Measurements from ENCODE around the gene RBP3. TPM values are rescaled to one million over a fixed set of nuclear protein-coding genes. Genes with fewer than 3 reads are reported as not detected.

The RBP3 gene
- total RNA-seq, 1 donor from 2014 or later, result not detected

DNA sequence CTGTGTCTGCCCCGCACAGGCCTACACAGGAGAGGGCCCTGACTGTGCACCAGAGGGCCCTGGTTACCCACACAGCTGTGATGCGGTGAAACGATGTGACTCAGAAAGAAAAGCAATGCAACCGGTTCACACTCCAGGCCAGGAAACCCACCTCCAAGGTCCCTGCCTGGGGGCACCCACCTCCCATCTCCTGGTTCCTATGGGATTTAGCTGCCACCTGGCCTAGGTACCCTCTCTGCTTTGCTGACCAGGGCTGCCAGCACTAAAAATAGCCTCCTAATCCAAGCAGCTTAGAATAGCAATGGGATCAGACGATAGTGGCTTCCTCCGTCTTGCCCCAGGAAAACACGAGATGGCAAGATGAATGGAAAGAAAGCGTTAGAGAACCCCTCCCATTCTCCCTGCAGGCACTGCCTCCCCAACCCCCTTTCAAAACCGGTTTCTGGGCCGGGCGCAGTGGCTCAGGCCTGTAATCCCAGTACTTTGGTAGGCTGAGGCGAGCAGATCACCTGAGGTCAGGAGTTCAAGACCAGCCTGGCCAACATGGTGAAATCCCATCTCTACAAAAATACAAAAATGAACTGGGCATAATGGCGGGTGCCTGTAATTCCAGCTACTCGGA is 12.4 kb downstream of the RBP3 start:
- no peak for DNase-seq (ENCODE audit: low read depth)
- H3K36me3 ChIP-seq (ENCODE audit: control insufficient read depth, insufficient read depth, low read length), result no peaks in the 10 kb centered on the region
- TF ChIP-seq, protein P1, sequence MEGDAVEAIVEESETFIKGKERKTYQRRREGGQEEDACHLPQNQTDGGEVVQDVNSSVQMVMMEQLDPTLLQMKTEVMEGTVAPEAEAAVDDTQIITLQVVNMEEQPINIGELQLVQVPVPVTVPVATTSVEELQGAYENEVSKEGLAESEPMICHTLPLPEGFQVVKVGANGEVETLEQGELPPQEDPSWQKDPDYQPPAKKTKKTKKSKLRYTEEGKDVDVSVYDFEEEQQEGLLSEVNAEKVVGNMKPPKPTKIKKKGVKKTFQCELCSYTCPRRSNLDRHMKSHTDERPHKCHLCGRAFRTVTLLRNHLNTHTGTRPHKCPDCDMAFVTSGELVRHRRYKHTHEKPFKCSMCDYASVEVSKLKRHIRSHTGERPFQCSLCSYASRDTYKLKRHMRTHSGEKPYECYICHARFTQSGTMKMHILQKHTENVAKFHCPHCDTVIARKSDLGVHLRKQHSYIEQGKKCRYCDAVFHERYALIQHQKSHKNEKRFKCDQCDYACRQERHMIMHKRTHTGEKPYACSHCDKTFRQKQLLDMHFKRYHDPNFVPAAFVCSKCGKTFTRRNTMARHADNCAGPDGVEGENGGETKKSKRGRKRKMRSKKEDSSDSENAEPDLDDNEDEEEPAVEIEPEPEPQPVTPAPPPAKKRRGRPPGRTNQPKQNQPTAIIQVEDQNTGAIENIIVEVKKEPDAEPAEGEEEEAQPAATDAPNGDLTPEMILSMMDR (IDR thresholded peaks at IDR 0.05; ENCODE audit: insufficient read depth, low read length, poor library complexity, severe bottlenecking), result no peak

GRCh38 chr10:47361293-47361692 is 13.1 kb downstream of the RBP3 start:
- DNase-seq (ENCODE audit: low read depth), result no peak
- H3K4me3 ChIP-seq (ENCODE audit: low read depth, low read length), result no peak overlapping the region
- no peaks in the 10 kb centered on the region for H3K27me3 ChIP-seq (ENCODE audit: control insufficient read depth, insufficient read depth, low read length)
- TF ChIP-seq, protein P1 (IDR thresholded peaks at IDR 0.05; ENCODE audit: insufficient read depth, low read length, poor library complexity, severe bottlenecking), result peak; percentile 87
- no peaks in the 10 kb centered on the region for H3K36me3 ChIP-seq (ENCODE audit: control insufficient read depth, insufficient read depth, low read length)

More for the DNA sequence above, 12.4 kb downstream of the RBP3 start:
- H3K27me3 ChIP-seq (ENCODE audit: control insufficient read depth, insufficient read depth, low read length), result no peaks in the 10 kb centered on the region
- H3K4me3 ChIP-seq (ENCODE audit: low read depth, low read length), result no peak overlapping the region

DNA sequence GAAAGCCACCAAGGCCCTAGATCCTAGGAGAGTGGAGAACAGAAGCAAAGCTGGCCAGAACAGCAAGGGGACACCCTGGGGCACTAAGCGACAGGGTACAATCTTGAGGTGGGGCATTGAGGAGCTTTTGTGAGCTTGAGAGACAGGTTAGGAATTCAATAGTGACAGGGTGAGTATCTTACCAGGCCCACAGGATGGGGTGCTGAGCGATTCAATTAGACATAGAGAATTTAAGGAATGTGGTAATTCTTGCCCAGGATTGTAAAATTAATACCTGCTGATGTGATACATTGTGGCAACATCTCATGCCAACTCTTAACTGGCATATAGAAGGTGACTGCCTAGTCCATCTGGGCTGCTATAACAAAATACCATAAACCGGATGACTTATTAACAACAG is 14.0 kb downstream of the RBP3 start:
- DNase-seq (ENCODE audit: low read depth), result no peak
- TF ChIP-seq, protein P1 (IDR thresholded peaks at IDR 0.05; ENCODE audit: insufficient read depth, low read length, poor library complexity, severe bottlenecking), result no peak
- H3K27me3 ChIP-seq (ENCODE audit: control insufficient read depth, insufficient read depth, low read length), result peaks cover 2% of the 10 kb centered on the region
- H3K36me3 ChIP-seq (ENCODE audit: control insufficient read depth, insufficient read depth, low read length), result no peaks in the 10 kb centered on the region
- H3K4me3 ChIP-seq (ENCODE audit: low read depth, low read length), result no peak overlapping the region

DNA sequence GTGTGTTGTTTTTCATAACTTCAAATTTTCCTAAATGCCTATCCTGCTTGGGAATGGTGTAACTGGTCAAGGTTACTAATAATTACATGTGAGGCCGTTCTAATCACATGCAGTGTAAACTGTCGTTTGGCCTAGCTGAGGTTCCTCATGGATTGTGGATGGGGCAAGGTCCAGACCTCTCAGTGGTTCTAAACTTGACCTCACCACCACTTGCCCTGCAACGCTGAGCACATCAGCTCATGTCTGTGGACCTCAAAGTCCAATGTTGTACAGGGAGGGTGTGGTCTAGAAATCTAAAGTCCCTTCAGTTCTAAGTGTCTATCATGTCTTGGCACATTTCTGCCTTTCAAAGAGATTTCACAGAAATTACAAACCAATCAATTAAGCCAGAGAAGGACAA is 15.6 kb downstream of the RBP3 start:
- DNase-seq (ENCODE audit: low read depth), result no peak
- Histone ChIP-seq H3K36me3 (ENCODE audit: control insufficient read depth, insufficient read depth, low read length) (no peaks in the 10 kb centered on the region), H3K27me3 (ENCODE audit: control insufficient read depth, insufficient read depth, low read length) (peaks cover 2% of the 10 kb centered on the region), H3K4me3 (ENCODE audit: low read depth, low read length) (no peak overlapping the region)
- TF ChIP-seq, protein P1 (IDR thresholded peaks at IDR 0.05; ENCODE audit: insufficient read depth, low read length, poor library complexity, severe bottlenecking), result no peak

DNA sequence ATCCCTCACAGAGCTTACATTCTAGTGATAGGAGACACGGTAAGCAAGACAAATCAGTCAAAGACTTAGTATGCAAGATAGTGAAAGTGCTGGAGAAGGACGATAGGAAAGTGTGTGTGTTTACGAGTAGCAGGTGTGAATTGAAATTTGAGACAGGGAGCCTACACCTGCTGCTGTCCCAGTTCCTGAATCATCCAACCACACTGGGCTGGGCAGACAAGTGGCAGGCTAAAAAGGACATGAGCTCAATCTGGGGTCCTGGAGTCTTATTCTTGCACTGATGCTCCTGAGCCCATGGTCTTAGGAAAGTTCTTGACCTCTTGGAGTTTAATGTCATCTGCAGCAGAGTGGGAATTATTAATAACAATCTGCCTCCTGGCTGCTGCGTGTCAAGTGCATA is 16.2 kb downstream of the RBP3 start:
- Histone ChIP-seq H3K36me3 (ENCODE audit: control insufficient read depth, insufficient read depth, low read length) (no peaks in the 10 kb centered on the region), H3K27me3 (ENCODE audit: control insufficient read depth, insufficient read depth, low read length) (peaks cover 2% of the 10 kb centered on the region), H3K4me3 (ENCODE audit: low read depth, low read length) (no peak overlapping the region)
- no peak for DNase-seq (ENCODE audit: low read depth)
- TF ChIP-seq, protein P1 (IDR thresholded peaks at IDR 0.05; ENCODE audit: insufficient read depth, low read length, poor library complexity, severe bottlenecking), result no peak

DNA sequence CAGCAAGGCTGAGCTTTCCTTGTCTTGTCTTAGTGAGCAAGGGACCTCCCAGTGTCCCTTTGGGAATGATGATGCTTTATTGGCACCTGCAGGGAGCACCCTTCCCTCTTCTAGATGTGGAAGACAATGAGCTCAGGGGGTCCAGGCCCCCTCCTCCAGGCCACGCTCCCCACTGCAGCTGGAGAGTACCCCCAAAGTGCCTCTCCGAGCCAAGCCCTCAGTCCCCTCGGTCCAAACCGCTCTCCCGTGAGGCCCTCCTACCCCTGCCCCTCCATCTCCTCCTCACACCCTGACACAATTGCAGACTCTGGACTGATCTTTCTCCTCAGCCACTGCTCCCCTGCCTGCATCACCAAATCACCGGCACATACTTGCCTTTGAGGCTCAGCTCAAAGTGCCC is 16.7 kb downstream of the RBP3 start:
- Histone ChIP-seq H3K27me3 (ENCODE audit: control insufficient read depth, insufficient read depth, low read length) (peaks cover 2% of the 10 kb centered on the region), H3K4me3 (ENCODE audit: low read depth, low read length) (no peak overlapping the region), H3K36me3 (ENCODE audit: control insufficient read depth, insufficient read depth, low read length) (no peaks in the 10 kb centered on the region)
- no peak for DNase-seq (ENCODE audit: low read depth)
- TF ChIP-seq, protein P1 (IDR thresholded peaks at IDR 0.05; ENCODE audit: insufficient read depth, low read length, poor library complexity, severe bottlenecking), result no peak

Measured in kidney epithelial cell (primary cell).